Motor neuron (in vitro differentiated cells): ENCODE measurements around the gene ZFP36L2. TPM values are rescaled to one million over a fixed set of nuclear protein-coding genes. Genes with fewer than 3 reads are reported as not detected.
A peak's percentile ranks its signal among the peaks of the same experiment; 100 is the strongest.

Experiments used
- ATAC-seq, 8 experiments: fragments of 200-7000 bp; cut with Tn5 transposase; replicated peaks in 6 of 8; 2 replicates each; pipeline ENCODE4 v1.8.0; 2021; ENCODE audit warnings: mild to moderate bottlenecking in 8 of 8, moderate library complexity in 8 of 8
- H3K27ac ChIP-seq, 2 donors: fragments of 250-450 bp; sonication (Bioruptor Pico); 2 replicates each; pipeline ENCODE4 v1.9.0; 2021; ENCODE audit warnings: antibody characterized with exemption in 2 of 2, mild to moderate bottlenecking in 2 of 2, moderate library complexity in 1 of 2
- H3K4me1 ChIP-seq, 2 donors: fragments of 250-450 bp; sonication (Bioruptor Pico); replicated peaks in 1 of 2; 2 replicates each; pipeline ENCODE4 v1.6.1; 2021; ENCODE audit warnings: antibody characterized with exemption in 2 of 2, mild to moderate bottlenecking in 2 of 2, moderate library complexity in 1 of 2
- H3K4me3 ChIP-seq, 5 donors: fragments of 250-450 bp; sonication (Bioruptor Pico); 2 replicates each; pipeline ENCODE4 v1.9.0; 2021; ENCODE audit warnings: antibody characterized with exemption in 5 of 5, mild to moderate bottlenecking in 5 of 5, moderate library complexity in 4 of 5
- WGBS, 10 experiments: fragments of 450-650 bp; shearing (Covaris generic); methylation state at CpG; one replicate each; pipeline ENCODE4 v1.0.0; 2022; 5-methylcytosine and 5-hydroxymethylcytosine counted together
- in situ Hi-C, 9 experiments: fragments of 400-800 bp; cut with MboI; loops; one replicate each; pipeline ENCODE4 v1.15.0; 2021; ENCODE audit warnings: low sequenced_read_pairs in 9 of 9, low pct_unique_long_range_greater_than_20kb in 2 of 9; ENCODE audit not compliant: unreplicated experiment in 9 of 9
- total RNA-seq, 8 experiments: library from RNA; unstranded; fragments of 300-600 nt; gene quantifications; 2 replicates each; pipeline versions ENCODE4 v1.2.3 to v1.2.4, GENCODE V29; 2022

The ZFP36L2 gene
- total RNA-seq, 8 experiments from 2014 or later: 2.9 to 27.3 (median 8.6) TPM

DNA sequence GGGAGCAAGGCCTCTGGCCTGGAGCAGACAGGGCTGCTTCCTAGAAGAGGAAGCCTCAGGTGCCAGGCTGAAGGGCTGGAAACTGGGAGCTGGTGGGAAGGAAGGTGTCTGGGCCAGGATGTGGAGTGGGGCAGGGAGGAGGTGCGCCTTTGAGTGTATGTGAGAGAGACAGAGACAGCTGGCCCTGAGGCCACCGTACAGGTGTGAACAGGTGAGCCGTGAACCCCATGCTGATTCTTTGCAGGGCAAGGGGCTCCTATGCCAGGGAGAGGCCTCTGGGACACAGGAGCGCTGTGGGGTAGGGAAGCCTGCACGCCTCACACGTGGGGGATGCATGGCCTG is 16.3 kb downstream of the ZFP36L2 start:
- H3K4me3 ChIP-seq: no peak overlapping the region
- 80 to 100% (median 100%) methylated on average over 1 of the region's 6 CpGs; no CpG with 5 or more reads in 6 of the 10 experiments for WGBS, 10 experiments
- ATAC-seq: no peak
- in situ Hi-C loops: loop anchor here in 1 of 9 experiments (25.0 kb wide), 1 partner anchor 248 kb away; no protein-coding TSS in a partner anchor
- peak overlapping the region; percentile 70 to 84 for H3K27ac ChIP-seq
- peaks cover 10 to 12% of the 10 kb centered on the region in 2 donors for H3K4me1 ChIP-seq

DNA sequence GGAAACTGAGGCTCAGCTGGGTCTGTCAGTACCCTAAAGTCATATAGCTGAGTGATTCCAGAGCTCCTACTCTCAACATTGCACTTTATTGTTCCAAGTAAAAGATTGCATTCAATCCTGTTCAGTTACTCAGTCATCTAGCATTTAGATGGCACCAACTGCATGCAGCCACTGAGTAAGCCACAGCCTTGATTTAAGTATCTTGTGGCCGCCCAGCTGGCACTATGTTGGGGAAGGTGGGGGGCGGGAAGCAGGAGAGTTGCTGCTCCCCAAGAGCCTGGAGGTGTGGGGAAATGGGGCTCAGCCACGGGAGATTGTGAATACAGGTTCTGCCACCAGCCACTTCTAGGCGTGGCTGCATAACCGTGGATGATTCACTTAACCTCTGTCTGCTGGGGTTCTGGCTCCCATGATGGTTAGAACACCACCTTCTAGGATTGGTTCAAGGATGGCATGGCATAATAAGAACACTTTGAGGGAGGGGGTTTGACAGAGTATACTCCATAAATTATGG is 17.1 kb downstream of the ZFP36L2 start:
- WGBS, 10 experiments: 84 to 100% (median 95%) methylated on average over 2 to 5 of the region's 5 CpGs; no CpG with 5 or more reads in 7 of the 10 experiments
- Histone ChIP-seq H3K4me3 (no peak overlapping the region), H3K4me1 (peaks cover 10 to 12% of the 10 kb centered on the region in 2 donors), H3K27ac (no peak overlapping the region)
- no peak for ATAC-seq
- in situ Hi-C loops: loop anchor here in 1 of 9 experiments (25.0 kb wide), 1 partner anchor 247 kb away; no protein-coding TSS in a partner anchor

DNA sequence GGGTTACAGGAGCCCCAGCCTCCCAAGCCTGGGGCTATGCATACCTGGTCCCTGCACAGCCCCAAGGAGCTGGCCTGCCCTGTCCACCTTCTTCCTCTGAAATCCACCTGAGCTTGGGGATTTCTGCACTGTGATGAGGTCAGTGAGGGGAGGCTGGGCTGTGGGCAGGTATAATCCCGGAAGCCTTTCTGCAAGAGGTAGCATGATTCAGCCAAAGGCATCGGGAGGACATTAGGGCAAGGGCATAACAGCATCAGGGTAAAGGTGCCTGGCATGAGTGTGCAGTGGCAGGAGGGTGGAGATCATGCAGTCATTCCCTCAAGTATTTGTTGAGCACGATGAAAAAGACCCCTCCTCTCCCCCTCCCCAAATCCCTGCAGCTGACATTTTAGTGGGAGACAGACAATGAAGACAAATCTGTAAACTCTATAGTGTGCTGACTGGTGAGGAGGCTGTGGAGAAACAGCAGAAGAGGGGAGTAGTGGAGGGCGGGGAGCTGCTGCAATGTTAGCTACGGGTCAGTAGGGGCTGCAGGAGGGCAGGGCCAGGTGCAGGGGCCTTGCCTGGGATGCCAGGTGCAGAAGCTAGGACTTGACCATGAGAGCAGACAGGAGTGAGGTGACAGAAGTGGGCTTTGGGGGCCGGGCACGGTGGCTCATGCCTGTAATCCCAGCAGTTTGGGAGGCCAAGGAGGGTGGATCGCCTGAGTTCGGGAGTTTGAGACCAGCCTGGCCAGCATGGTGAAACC is 18.7 kb downstream of the ZFP36L2 start:
- 20 to 100% (median 80%) methylated on average over 1 to 7 of the region's 9 CpGs; no CpG with 5 or more reads in 2 of the 10 experiments for WGBS, 10 experiments

DNA sequence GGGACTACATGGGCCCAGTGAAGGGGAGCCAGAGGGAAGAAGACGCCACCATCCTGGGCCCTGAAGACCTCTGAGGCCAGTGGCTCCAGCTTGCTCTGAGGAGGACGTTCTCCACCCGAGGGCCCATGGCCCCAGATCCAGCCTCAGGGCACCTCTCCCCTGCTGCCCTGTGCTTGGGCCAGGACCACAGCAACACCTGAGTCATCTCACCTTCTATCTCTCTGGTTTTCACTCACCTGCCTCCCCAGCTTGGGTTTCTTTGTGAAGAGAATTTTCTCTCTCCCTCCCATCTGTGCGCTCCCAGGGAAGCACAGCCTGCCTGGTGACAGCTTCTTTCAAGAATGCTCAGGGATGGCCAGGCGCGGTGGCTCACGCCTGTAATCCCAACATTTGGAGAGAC is 19.8 kb downstream of the ZFP36L2 start:
- no peak for ATAC-seq
- in situ Hi-C loops: loop anchor here in 1 of 9 experiments (25.0 kb wide), 1 partner anchor 244 kb away; no protein-coding TSS in a partner anchor
- H3K27ac ChIP-seq: no peak overlapping the region
- no peak overlapping the region for H3K4me3 ChIP-seq
- 70 to 100% (median 100%) methylated on average over 2 to 5 of the region's 7 CpGs; no CpG with 5 or more reads in 4 of the 10 experiments for WGBS, 10 experiments
- H3K4me1 ChIP-seq: peaks cover 10 to 12% of the 10 kb centered on the region in 2 donors

More for the DNA sequence above, 18.7 kb downstream of the ZFP36L2 start:
- in situ Hi-C loops: loop anchor here in 1 of 9 experiments (25.0 kb wide), 1 partner anchor 245 kb away; no protein-coding TSS in a partner anchor
- H3K4me3 ChIP-seq: no peak overlapping the region
- H3K4me1 ChIP-seq: peaks cover 10 to 12% of the 10 kb centered on the region in 2 donors
- H3K27ac ChIP-seq: no peak overlapping the region
- ATAC-seq: no peak

- in situ Hi-C loops: loop anchor here in 1 of 9 experiments (25.0 kb wide), 1 partner anchor 241 kb away; no protein-coding TSS in a partner anchor
- no peak for ATAC-seq
- 75 to 100% (median 86%) methylated on average over 1 to 9 of the region's 11 CpGs; no CpG with 5 or more reads in 2 of the 10 experiments for WGBS, 10 experiments
Observed at GRCh38 chr2:43203373-43203772, 23.0 kb downstream of the ZFP36L2 start.

DNA sequence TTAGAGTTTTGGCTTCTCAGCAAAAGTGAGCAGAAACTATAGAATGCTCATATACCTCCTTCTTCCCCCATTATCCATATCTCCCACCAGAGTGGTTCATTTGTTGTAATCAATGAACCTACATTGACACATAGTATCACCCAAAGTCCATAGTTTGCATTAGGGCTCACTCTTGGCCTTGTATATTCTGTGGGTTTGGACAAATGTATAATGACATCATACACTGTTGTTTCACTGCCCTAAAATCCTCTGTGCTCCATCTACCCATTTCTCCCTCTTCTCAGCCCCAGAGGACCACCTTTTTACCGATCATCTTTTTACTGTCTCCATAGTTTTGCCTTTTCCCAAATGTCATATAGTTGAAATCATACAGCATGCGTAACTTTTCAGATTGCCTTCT is 24.1 kb downstream of the ZFP36L2 start:
- WGBS, 10 experiments: 40 to 100% (median 71%) methylated on average over 1 to 2 of the region's 2 CpGs; no CpG with 5 or more reads in 1 of the 10 experiments
- ATAC-seq: no peak

More at GRCh38 chr2:43203373-43203772, 23.0 kb downstream of the ZFP36L2 start:
- Histone ChIP-seq H3K4me3 (no peak overlapping the region), H3K4me1 (no peaks in the 10 kb centered on the region), H3K27ac (no peak overlapping the region)

DNA sequence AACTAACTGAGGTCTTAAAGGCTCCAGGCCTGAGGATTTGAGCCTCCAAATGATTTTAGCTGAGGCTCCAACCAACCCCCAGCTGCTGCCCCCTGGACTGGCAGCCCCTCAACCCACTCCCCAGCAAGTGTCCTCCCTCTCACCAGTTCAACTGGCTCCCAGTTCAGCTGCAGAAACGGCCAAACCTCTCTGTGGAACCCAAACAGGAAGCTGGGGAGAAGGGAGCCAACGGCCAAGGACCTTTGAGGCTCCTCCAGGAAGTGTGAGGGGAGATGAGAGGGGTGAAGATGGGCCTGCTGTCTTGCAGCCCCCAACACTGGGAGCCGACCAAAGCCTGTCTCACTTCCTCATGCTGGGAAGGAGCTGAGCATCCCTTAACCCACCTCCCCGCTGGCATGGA is 24.9 kb downstream of the ZFP36L2 start:
- H3K4me3 ChIP-seq: no peak overlapping the region
- no peak for ATAC-seq
- H3K4me1 ChIP-seq: peaks cover 4 to 10% of the 10 kb centered on the region in 2 donors
- no peak overlapping the region for H3K27ac ChIP-seq
- in situ Hi-C loops: loop anchor here in 1 of 9 experiments (25.0 kb wide), 1 partner anchor 239 kb away; no protein-coding TSS in a partner anchor
- WGBS, 10 experiments: 57 to 92% (median 74%) methylated on average over 2 to 3 of the region's 4 CpGs; no CpG with 5 or more reads in 6 of the 10 experiments

More for the DNA sequence above, 24.1 kb downstream of the ZFP36L2 start:
- Histone ChIP-seq H3K27ac (no peak overlapping the region), H3K4me1 (peaks cover 2 to 3% of the 10 kb centered on the region in 2 donors), H3K4me3 (no peak overlapping the region)
- in situ Hi-C loops: loop anchor here in 1 of 9 experiments (25.0 kb wide), 1 partner anchor 240 kb away; no protein-coding TSS in a partner anchor

- Histone ChIP-seq H3K4me3 (no peak overlapping the region), H3K4me1 (peaks cover 4 to 10% of the 10 kb centered on the region in 2 donors), H3K27ac (no peak overlapping the region)
- in situ Hi-C loops: loop anchor here in 1 of 9 experiments (25.0 kb wide), 1 partner anchor 239 kb away; no protein-coding TSS in a partner anchor
- ATAC-seq: no peak
- 80 to 100% (median 87%) methylated on average over 1 to 6 of the region's 7 CpGs; no CpG with 5 or more reads in 4 of the 10 experiments for WGBS, 10 experiments
Observed at GRCh38 chr2:43201016-43201415, 25.4 kb downstream of the ZFP36L2 start.

DNA sequence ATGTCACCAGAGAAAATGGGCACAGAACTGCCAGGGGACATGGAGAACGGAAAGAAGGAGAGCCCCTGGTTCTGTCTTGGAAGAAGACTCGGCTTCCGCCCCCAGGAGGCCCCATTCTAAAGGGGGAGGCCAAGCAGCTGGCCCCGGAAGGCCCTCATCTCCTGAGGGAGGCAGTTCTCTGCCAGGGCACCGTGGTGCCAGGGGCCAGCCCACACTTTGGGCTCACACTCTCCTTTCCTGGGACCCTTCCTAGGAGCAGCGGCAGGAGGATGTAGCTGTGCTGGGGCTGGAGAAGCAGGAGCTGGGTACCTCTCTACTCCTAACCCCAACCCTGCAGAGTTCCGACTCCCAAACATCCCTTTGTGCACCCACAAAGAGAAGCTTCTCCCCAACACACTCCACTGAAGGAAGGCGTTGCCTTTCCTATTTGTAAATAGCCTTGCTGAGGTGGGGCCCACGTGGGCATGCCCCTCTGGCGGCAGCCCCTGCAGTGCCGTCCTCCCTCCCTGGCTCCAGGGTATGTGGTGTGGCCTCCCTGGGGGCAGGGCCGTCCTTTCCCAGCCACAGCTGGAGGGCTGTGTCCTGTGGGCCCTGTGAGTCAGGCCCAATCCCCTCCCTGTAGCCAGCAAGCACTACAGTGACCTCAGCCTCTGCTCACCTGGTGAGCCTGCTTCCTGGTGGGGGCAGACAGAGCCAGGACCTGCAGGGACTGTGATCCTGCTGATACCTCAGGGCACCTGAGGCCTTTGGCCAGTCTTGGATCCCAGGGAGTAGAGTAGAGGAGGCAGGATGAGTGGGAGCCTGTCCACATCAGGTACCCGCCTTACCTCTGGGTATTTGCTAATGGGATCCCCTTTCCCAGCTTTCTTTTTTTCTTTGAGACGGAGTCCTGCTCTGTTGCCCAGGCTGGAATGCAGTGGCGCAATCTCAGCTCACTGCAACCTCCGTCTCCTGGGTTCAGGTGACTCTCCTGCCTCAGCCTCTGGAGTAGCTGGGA is 26.6 kb downstream of the ZFP36L2 start:
- H3K4me1 ChIP-seq: peaks cover 4 to 10% of the 10 kb centered on the region in 2 donors
- peak; percentile 69 to 97 (median 80) for ATAC-seq
- 20 to 100% (median 76%) methylated on average over 1 to 3 of the region's 16 CpGs; no CpG with 5 or more reads in 4 of the 10 experiments for WGBS, 10 experiments
- in situ Hi-C loops: loop anchor here in 1 of 9 experiments (25.0 kb wide), 1 partner anchor 237 kb away; no protein-coding TSS in a partner anchor
- no peak overlapping the region for H3K27ac ChIP-seq
- H3K4me3 ChIP-seq: no peak overlapping the region

- Histone ChIP-seq H3K4me3 (no peak overlapping the region), H3K27ac (no peak overlapping the region), H3K4me1 (peaks cover 4 to 15% of the 10 kb centered on the region in 2 donors)
- 75 to 100% (median 84%) methylated on average over 1 to 5 of the region's 6 CpGs; no CpG with 5 or more reads in 6 of the 10 experiments for WGBS, 10 experiments
- in situ Hi-C loops: no loop called here
- no peak for ATAC-seq
Observed at GRCh38 chr2:43198263-43198662, 28.1 kb downstream of the ZFP36L2 start.

DNA sequence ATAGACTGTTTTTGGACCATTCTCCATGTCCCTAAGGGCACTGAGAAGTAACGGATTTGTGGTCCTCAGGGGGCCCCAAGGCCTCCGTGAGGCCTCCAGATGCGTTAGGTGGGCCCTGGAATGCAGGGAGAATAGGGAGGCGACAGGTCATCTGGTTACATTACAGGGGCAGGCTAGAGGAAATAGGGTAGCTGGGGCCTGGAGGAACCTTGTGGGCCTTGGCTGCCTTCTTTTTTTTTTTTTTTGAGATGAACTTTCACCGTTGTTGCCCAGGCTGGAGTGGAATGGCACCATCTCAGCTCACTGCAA is 28.9 kb downstream of the ZFP36L2 start:
- Histone ChIP-seq H3K27ac (no peak overlapping the region), H3K4me3 (no peak overlapping the region), H3K4me1 (peaks cover 4 to 15% of the 10 kb centered on the region in 2 donors)
- WGBS, 10 experiments: 19 to 100% (median 100%) methylated on average over 1 to 4 of the region's 5 CpGs; no CpG with 5 or more reads in 3 of the 10 experiments
- ATAC-seq: no peak
- in situ Hi-C loops: no loop called here
